Spleen (tissue), 7 donors: ENCODE measurements around the gene ENKD1.

Experiments used
- POLR2A ChIP-seq, 3 donors: fragments of 450-650 bp; IDR thresholded peaks; one replicate each; pipeline ENCODE4 v1.5.1; 2017; ENCODE audit warnings: antibody characterized with exemption in 3 of 3, mild to moderate bottlenecking in 1 of 3
- POLR2AphosphoS5 ChIP-seq, 3 donors: sonication (generic); formaldehyde crosslinking; IDR thresholded peaks; one replicate each; pipeline ENCODE4 v1.5.1; 2017; ENCODE audit warnings: antibody characterized with exemption in 3 of 3
- TF ChIP-seq, protein P1 (sequence below), 11 experiments: fragments of 200-600 bp in 7 of 11; fragments of 450-650 bp in 4 of 11; sonication (generic) in 4 of 11; IDR thresholded peaks in 8 of 11; conservative IDR thresholded peaks in 3 of 11; 1 replicate in 7 of 11; 2 replicates in 4 of 11; pipeline versions ENCODE4 v1.4.0 to v1.8.0; 2016 to 2021; ENCODE audit warnings: antibody characterized with exemption in 11 of 11, inconsistent platforms in 4 of 11, mild to moderate bottlenecking in 1 of 11
- donor health status: DM: no; HTN: no; CAD: no; lungs with moderate emphysema.
- donor health status: DM: no; HTN: no; CAD: no.
- donor health status: DM: no; HTN: no; CAD: no.

DNA sequence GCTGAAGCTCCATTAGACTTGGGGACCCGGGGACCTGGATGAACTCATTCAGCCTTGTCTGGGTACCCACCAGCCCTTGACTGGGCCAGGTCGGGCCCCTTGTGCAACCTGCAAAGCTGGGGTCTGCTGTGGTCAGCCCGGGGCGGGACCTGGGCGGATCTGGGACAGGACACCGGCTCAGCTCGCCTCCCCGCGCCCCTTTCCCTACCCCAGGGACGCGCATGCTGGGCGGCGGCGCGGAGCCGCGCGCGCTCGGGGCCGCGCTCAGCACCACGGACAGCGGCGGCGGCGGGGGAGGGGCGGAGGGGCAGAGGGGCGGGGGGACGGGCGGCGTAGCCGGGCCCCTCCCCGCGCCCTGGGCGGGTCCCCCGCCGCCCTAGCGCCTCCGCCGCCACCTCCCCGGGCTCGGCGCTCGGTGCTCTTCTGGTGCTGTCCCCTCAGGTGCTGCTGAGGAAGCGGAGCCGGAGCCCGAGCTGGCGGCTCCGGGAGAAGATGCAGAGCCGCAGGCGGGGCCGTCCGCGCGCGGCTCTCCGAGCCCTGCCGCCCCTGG lies 13.9 kb downstream of the ENKD1 start:
- TF ChIP-seq, protein P1, sequence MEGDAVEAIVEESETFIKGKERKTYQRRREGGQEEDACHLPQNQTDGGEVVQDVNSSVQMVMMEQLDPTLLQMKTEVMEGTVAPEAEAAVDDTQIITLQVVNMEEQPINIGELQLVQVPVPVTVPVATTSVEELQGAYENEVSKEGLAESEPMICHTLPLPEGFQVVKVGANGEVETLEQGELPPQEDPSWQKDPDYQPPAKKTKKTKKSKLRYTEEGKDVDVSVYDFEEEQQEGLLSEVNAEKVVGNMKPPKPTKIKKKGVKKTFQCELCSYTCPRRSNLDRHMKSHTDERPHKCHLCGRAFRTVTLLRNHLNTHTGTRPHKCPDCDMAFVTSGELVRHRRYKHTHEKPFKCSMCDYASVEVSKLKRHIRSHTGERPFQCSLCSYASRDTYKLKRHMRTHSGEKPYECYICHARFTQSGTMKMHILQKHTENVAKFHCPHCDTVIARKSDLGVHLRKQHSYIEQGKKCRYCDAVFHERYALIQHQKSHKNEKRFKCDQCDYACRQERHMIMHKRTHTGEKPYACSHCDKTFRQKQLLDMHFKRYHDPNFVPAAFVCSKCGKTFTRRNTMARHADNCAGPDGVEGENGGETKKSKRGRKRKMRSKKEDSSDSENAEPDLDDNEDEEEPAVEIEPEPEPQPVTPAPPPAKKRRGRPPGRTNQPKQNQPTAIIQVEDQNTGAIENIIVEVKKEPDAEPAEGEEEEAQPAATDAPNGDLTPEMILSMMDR (IDR thresholded peaks at IDR 0.05 in 8 of 11, conservative IDR thresholded peaks at IDR 0.05 in 3 of 11): no peak
- TF ChIP-seq POLR2A (IDR thresholded peaks at IDR 0.05) (no peak), POLR2AphosphoS5 (IDR thresholded peaks at IDR 0.05) (no peak)
